ENCODE measurements around the gene PLOD1. TPM values are rescaled to one million over a fixed set of nuclear protein-coding genes. Genes with fewer than 3 reads are reported as not detected.

Gene PLOD1
- total and polyA plus RNA-seq, 4 donors: 33.5 to 112 (median 79.1) TPM

- Histone ChIP-seq H3K27me3 (ENCODE audit: control insufficient read depth in 3 of 3, insufficient read depth in 3 of 3, low read length in 2 of 3) (no peaks in the 10 kb centered on the region), H3K9me3 (ENCODE audit: control insufficient read depth in 4 of 4, insufficient read depth in 3 of 4, low read length in 3 of 4) (no peaks in the 10 kb centered on the region), H3K4me1 (ENCODE audit: control insufficient read depth in 5 of 5, insufficient read depth in 5 of 5, low read length in 5 of 5) (no peaks in the 10 kb centered on the region), H3K36me3 (ENCODE audit: control insufficient read depth in 4 of 4, insufficient read depth in 4 of 4, low read length in 4 of 4) (peaks cover 0 to 55% (median 29%) of the 10 kb centered on the region in 4 donors), H3K27ac (ENCODE audit: low read depth in 1 of 2, low read length in 1 of 2) (no peak overlapping the region), H3K9ac (ENCODE audit: insufficient read depth in 1 of 2, low read length in 2 of 2) (no peak overlapping the region), H3K4me3 (no peak overlapping the region)
- 53 to 90% methylated on average over 6 of the region's 6 CpGs for WGBS, 2 donors
- DNase-seq: no peak
- TF ChIP-seq CTCF (IDR thresholded peaks at IDR 0.05; ENCODE audit: control extremely low read depth, extremely low read depth): no peak
- no peak for ATAC-seq (ENCODE audit: insufficient read depth, low FRiP score)
Measured at GRCh38 chr1:11955221-11955620, 20.7 kb downstream of the PLOD1 start.

- no peak for TF ChIP-seq CTCF (IDR thresholded peaks at IDR 0.05; ENCODE audit: control extremely low read depth, extremely low read depth)
- no peaks in the 10 kb centered on the region for H3K27me3 ChIP-seq (ENCODE audit: control insufficient read depth in 3 of 3, insufficient read depth in 3 of 3, low read length in 2 of 3)
- no peak overlapping the region for H3K4me3 ChIP-seq
- 85 to 93% methylated on average over 5 of the region's 5 CpGs for WGBS, 2 donors
- no peak overlapping the region for H3K9ac ChIP-seq (ENCODE audit: insufficient read depth in 1 of 2, low read length in 2 of 2)
- ATAC-seq (ENCODE audit: insufficient read depth, low FRiP score) (no peak), DNase-seq (no peak)
- H3K36me3 ChIP-seq (ENCODE audit: control insufficient read depth in 4 of 4, insufficient read depth in 4 of 4, low read length in 4 of 4): peaks cover 7 to 50% (median 24%) of the 10 kb centered on the region in 4 donors
- H3K9me3 ChIP-seq (ENCODE audit: control insufficient read depth in 4 of 4, insufficient read depth in 3 of 4, low read length in 3 of 4): no peaks in the 10 kb centered on the region
- no peak overlapping the region for H3K27ac ChIP-seq (ENCODE audit: low read depth in 1 of 2, low read length in 1 of 2)
- no peaks in the 10 kb centered on the region for H3K4me1 ChIP-seq (ENCODE audit: control insufficient read depth in 5 of 5, insufficient read depth in 5 of 5, low read length in 5 of 5)
Measured at GRCh38 chr1:11957398-11957797, 22.9 kb downstream of the PLOD1 start.

- Histone ChIP-seq H3K36me3 (ENCODE audit: control insufficient read depth in 4 of 4, insufficient read depth in 4 of 4, low read length in 4 of 4) (peaks cover 7 to 47% (median 24%) of the 10 kb centered on the region in 4 donors), H3K9ac (ENCODE audit: insufficient read depth in 1 of 2, low read length in 2 of 2) (no peak overlapping the region), H3K9me3 (ENCODE audit: control insufficient read depth in 4 of 4, insufficient read depth in 3 of 4, low read length in 3 of 4) (no peaks in the 10 kb centered on the region), H3K27ac (ENCODE audit: low read depth in 1 of 2, low read length in 1 of 2) (no peak overlapping the region), H3K4me3 (no peak overlapping the region), H3K27me3 (ENCODE audit: control insufficient read depth in 3 of 3, insufficient read depth in 3 of 3, low read length in 2 of 3) (no peaks in the 10 kb centered on the region), H3K4me1 (ENCODE audit: control insufficient read depth in 5 of 5, insufficient read depth in 5 of 5, low read length in 5 of 5) (no peaks in the 10 kb centered on the region)
- DNase-seq: no peak
- no peak for TF ChIP-seq CTCF (IDR thresholded peaks at IDR 0.05; ENCODE audit: control extremely low read depth, extremely low read depth)
- WGBS, 2 donors: 93 to 96% methylated on average over 12 of the region's 12 CpGs
- ATAC-seq (ENCODE audit: insufficient read depth, low FRiP score): no peak
Measured at GRCh38 chr1:11957897-11958296, 23.4 kb downstream of the PLOD1 start.

DNA sequence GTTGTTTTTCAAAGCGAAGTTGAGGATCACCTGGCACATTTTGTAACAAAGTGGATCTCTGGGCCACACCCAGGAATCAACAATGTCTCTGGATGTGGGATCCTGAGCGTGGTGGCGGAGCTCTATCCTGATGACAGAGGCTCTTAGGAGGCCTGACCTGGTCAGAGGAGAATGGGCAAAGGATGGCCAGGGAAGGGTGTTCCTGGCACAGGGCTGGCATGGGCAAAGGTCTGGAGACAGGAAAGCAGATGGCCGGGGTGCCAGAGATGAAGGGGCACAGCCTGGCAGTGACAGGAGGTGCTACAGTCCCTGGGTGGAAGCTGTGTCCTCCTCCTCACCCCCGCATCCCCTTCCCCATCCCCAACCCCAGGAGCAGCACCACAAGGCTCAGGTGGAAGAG lies 25.8 kb downstream of the PLOD1 start:
- Histone ChIP-seq H3K27ac (ENCODE audit: low read depth in 1 of 2, low read length in 1 of 2) (peak overlapping the region in 1 of 2 donors; percentile 54), H3K4me1 (ENCODE audit: control insufficient read depth in 5 of 5, insufficient read depth in 5 of 5, low read length in 5 of 5) (no peaks in the 10 kb centered on the region), H3K36me3 (ENCODE audit: control insufficient read depth in 4 of 4, insufficient read depth in 4 of 4, low read length in 4 of 4) (peaks cover 13 to 52% (median 21%) of the 10 kb centered on the region in 4 donors), H3K9me3 (ENCODE audit: control insufficient read depth in 4 of 4, insufficient read depth in 3 of 4, low read length in 3 of 4) (no peaks in the 10 kb centered on the region), H3K9ac (ENCODE audit: insufficient read depth in 1 of 2, low read length in 2 of 2) (no peak overlapping the region), H3K4me3 (no peak overlapping the region), H3K27me3 (ENCODE audit: control insufficient read depth in 3 of 3, insufficient read depth in 3 of 3, low read length in 2 of 3) (no peaks in the 10 kb centered on the region)
- DNase-seq (no peak), ATAC-seq (ENCODE audit: insufficient read depth, low FRiP score) (no peak)
- WGBS, 2 donors: 91 to 92% methylated on average over 5 of the region's 5 CpGs
- TF ChIP-seq CTCF (IDR thresholded peaks at IDR 0.05; ENCODE audit: control extremely low read depth, extremely low read depth): no peak

Measured in lung (tissue), 12 donors.